NOMO-1 treated with DMSO at 0.1 percent for 48 hours (cell line): Measurements from ENCODE around the gene LSMEM2.
A peak's percentile ranks its signal among the peaks of the same experiment; 100 is the strongest.
"Not testable (repeated sequence)": the region's sequence is repeated elsewhere in the genome, so short reads cannot be mapped to it uniquely, and the experiment has no call there.

Experiments used
- DNase-seq: peaks from one replicate; lab custom pipeline; 2025; ENCODE audit not compliant: unreplicated experiment; lab: John Stamatoyannopoulos, UW

Gene LSMEM2

DNA sequence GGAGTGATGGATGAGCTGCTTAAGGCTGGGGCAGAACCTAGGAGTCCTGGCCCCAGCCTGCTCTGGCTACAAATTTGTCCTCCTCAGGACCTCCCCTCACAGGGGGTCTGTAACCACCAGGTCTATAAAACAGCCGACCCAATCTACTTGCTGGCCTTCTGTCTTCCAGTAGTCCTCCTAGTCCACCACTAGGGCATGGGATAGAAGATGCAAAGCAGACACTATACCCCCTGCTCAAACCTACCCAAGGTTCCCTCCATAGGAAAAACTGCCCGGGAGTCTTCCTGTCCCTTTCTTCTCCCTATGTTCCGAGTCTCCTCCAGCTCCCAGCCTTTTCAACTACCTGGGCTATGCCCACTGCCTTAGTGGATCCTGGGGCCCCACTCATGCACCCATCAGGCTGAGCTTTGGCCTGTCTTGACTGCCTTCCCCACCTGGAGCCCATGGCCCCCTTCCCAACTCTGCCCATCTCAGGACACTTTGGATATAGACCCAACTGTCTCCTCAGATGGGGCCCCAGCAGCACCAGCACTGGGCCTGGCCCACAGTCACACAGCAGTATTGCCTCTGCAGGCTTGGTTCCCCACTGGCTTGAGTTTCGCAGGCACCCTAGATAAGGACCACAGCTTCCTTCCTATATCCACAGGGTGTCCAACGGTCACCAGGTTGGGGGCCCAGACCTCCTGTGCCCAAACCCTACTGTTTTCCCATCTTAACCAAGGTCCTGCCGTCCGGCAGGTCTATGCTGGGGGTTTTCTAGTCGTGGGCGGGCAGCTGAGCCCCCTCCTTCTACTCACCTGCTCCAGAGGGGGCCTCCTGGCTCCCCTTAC lies 19.2 kb downstream of the LSMEM2 start:
- DNase-seq, result peak; percentile 25

DNA sequence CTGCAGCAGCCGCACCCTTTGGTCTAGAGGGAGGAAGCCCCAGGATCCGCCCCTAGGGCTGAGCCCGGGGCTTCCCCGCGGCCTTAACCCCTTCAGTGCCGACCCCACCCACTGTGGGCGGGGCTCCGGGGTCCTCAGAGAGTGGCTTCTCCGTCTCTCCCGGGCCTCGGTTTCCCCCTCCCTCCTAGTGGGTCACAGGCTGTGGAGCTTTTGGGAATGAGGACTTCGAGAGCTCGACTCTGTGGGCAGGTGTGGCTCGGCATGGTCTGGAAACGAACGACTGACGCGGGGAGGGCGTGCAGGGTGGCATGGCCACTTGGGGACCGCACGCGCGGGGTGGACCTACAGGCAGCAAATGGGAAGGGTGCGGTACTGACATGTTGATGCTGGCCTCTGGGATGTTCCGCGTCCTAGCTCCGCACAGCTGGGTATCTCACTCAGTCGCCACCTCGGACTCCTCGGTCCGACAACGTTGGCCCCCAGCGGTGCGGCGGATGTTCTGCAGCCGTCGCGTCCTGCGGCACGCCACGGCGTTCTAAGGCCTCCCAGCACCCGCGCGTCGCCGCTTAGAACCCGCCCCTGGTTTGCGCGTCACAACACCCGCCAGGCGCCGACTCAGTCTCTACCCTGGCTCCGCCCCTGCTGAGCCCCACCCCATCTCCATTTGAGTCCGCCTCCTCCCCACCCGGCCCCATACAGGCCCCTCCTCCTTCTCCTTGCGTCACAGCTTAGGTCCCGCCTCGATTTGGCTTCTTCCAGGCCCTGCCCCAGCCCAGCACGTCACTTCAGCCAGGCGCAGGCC lies 20.1 kb downstream of the LSMEM2 start, which contains the start of the genes HYAL3 and NAA80:
Gene HYAL3, minus strand, starts transcription at position 570 of the 802 bp plus-strand sequence. CDS start 3,803 bp downstream, outside the sequence.
Gene NAA80, minus strand, starts transcription at position 570 of the 802 bp plus-strand sequence. CDS start 1,942 bp downstream, outside the sequence.
- DNase-seq, result peak; percentile 99

DNA sequence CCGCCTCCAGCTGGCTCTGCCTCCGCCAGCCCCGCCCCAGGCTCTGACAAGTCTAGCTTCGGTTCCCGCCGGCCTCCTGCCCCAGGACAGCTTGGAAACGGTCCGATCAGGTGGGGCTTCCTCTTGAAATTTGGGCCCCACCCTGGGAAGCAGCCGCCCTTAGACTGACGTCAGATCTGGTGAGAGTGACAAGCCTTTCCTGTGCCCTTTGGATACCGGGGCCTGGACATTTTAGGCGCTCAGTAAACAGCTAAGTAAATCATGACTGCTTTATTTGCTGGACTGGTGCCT lies 20.7 kb downstream of the LSMEM2 start:
- no peak for DNase-seq

DNA sequence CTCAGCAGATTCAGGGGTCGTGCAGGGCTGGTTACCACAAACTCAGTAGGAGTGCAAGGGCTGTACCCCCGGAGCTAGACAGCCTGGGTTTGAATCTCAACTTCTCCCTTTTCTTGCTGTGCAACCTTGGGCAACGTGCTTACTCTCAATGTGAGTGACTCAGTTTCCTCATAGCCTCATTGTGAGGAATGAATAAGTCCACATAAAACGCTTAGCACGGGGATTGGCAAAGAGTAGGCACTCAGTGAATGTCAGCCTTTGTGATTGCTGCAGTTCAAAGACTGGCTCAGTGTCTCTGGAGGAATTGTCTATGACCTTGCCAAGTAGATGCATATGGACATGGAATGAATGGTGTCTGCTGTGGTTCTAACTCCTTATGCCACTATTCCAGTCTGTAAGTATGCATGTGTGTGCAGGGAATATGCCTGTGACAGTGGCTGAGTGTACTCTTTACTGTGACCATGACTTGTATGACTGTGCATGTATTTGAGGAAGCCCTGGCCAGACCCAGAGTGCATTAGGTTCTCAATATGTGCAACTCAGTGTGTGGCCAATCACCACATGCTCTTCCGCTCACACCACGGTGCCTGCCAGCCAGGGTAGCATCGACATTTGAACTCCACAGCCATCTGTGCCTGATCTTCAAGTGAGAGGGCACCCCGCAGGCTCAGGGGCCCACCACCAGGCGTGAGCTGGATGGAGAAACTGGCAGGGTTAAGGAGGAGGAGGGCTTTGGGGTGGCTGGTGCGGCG lies 21.2 kb downstream of the LSMEM2 start:
- DNase-seq, result peak; percentile 92

DNA sequence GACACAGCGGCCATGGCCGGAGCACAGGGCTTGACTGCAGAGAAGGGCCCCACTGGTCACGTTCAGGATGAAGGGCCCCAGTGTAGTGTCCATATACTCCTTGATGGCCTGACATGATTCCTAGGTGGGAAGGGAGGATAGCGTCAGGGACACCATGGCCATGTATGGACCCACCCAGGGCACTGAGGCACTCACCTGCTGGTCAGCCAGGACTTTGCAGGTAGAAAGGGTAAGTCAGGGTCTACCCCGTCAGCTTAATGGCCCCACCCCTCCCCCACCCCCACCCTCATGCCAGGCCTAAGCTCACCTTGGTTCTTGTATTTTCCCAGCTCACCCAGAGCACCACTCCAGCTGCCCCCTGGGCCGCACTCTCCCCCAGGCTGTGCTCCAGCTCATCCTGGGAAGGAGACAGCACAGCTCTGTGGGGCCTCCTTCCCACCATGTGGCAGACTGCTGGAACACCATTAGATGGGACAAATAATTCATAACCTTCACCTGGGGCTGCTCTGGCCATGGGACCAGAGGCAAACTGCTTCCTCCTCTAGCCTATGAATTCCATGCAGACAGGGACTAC lies 21.9 kb downstream of the LSMEM2 start:
- no peak for DNase-seq

DNA sequence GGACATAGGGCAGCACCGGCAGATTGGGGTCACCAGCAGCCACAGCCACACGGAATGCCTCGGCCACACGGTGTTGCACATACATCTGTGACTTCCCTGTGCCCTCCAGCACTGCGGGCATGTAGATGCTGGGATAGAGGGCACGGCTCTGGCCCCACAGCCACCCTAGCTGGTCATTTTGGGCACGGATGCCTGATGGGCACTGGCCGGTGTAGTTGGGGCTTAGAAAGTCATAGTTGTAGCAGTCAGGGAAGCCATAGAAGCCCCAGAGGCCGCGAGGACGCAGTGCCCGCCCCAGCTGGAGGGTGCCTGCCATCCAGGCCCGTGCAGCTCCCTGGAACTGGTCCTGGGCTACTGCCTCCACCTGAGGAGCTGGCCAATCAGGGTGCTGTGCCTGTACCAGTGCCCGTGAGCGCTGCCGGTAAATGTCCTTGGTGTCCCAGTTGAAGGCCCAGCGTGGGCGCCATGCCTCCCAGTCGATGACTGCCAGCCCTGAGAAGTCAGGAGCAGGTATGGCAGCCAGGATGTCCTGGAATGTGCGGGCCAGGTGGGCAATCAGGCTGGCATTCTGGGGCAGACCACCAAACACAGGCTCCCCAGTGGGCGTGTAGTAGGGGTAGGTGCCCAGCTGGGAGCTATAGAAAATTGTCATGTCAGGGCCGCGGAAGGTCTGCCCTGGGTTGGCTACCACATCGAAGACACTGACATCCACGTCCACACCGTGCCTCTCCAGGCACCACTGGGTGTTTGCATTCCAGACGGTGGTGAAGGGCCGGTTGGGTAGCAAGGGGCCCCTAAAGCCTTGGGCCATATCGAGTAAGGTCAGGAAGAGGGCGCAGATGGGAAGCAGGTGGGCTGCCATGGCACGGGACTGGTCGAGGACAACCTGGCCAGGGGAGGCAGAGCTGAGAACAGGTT lies 23.5 kb downstream of the LSMEM2 start:
- DNase-seq, result no peak

GRCh38 chr3:50303013-50303815 lies 24.3 kb downstream of the LSMEM2 start, which contains the start of gene HYAL1:
Gene HYAL1, minus strand, starts transcription at chr3:50303574. Its CDS starts 618 bp downstream, at chr3:50302956.
- DNase-seq, result no peak

GRCh38 chr3:50304601-50305000 lies 25.7 kb downstream of the LSMEM2 start:
- DNase-seq, result no peak

- not testable (repeated sequence) for DNase-seq
Measured at GRCh38 chr3:50312041-50312440, 33.2 kb downstream of the LSMEM2 start.

DNA sequence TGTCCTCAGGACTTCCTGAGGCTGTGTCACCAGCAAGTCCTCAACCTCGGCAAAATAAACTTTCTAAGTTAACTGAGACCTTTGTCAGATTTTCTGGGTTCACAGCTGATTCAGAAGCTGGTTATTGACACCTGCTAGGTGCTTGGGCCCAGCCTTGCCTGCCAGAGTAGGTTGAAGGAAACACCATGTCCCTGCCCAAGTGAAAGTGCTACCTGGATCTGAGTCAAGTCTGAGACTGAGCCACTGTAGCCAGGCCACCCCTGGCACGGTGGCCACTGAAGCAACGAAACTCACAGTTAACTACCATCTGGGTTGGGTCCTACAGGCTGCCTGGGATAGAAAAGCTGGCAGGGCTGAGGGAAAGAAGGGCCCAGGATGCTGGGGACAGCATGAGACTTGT lies 35.5 kb downstream of the LSMEM2 start:
- no peak for DNase-seq

DNA sequence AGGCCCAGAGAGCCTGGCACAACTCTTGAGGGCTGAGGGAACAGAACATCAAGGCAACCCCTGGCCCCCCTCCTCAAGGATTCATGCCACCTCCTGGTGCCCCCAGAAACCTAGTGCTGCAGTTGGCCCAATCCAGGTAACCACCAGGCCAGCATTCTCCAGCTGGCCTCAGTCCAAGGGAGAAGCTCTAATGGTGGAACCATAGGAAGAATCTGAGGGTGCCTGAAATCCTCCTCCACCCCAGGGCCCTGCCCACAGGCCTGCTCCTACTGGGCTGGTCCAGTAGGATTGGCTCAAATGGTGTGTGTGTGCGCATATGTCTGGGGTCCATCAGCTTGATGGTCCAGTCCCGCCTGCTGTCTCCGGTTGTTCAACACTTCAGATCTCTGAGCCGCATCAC lies 35.9 kb downstream of the LSMEM2 start:
- no peak for DNase-seq

DNA sequence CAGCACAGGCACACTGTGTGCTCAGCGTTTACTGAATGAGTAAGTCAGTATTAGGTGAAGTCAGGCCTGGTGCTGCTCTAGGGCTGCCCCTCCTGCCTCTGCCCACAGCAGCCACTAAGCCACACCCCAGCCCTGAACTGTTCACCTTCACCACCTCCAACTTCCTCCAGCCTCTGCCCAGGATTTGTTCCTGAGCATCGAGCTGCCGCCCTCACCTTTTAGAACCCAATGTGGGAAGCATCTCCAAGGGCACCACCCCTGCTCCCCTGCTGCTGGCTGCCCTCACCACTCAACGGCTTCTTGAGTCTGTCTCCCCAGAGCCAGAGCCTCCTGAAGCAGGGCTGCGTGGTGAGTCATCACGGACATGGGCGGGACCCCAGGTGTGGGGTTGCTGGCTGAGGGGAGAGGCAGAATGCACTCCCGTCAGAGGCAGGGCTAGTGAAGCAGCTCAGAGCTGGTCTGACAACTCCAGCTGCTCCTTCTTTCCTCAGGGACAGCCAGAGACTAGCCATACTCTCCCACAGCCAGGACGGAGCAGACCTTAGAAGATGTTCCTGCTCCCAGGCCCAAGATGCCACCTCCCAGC lies 37.9 kb downstream of the LSMEM2 start:
- no peak for DNase-seq

GRCh38 chr3:50317300-50317699 lies 38.4 kb downstream of the LSMEM2 start:
- DNase-seq, result no peak

GRCh38 chr3:50318163-50318562 lies 39.3 kb downstream of the LSMEM2 start:
- DNase-seq, result no peak

DNA sequence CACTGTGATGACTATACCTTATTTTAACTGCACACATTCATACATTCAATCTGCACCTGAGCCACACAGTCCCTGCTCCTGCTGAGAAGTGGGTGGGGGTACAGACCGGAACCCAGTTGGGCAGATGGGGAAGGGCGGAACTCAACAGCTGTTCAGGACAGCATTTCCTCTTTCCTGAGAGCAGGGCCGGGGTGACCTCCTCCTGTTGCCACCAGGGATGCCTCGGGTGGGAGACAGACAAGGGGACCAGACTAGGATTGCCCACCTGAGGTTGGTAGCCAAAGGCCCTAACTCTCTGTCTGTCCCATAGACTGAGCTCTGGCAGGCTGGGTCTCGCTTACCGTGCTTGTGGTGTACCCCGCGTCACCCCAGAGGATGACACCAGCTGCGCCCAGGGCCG lies 39.7 kb downstream of the LSMEM2 start:
- DNase-seq, result no peak

DNA sequence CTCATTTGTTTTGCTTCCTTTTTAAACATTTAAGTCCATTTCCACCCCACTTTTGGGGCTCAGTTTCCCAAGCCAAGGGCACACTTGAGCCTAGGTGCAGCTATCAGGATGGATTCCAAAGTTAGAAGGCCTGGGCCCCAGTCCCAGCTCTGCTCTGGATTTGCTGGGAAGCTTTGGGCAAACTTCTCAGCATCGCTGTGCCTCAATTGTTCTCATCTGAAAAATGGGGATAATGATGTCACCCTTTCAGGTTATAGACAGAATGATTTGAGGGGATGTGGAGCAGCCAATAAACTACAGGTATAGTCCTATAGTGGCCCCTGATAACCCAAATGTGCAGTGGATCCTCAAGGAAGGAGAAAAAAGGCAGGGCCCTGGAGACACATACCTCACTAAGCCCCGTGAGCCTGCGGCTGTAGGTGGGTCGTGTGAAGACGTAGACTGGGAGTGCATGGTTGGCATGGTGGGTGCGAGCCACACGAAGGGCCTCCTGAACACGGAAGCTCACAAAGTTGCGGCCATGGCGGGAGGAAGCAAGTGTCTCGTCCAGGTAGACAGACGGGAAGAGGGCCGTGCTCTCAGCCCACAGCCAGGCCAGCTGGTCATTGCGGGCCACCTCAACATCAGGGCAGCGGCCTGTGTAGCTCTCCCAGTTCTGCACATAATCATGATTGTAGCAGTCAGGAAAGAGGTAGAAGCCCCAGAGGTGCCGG lies 40.5 kb downstream of the LSMEM2 start:
- no peak for DNase-seq

DNA sequence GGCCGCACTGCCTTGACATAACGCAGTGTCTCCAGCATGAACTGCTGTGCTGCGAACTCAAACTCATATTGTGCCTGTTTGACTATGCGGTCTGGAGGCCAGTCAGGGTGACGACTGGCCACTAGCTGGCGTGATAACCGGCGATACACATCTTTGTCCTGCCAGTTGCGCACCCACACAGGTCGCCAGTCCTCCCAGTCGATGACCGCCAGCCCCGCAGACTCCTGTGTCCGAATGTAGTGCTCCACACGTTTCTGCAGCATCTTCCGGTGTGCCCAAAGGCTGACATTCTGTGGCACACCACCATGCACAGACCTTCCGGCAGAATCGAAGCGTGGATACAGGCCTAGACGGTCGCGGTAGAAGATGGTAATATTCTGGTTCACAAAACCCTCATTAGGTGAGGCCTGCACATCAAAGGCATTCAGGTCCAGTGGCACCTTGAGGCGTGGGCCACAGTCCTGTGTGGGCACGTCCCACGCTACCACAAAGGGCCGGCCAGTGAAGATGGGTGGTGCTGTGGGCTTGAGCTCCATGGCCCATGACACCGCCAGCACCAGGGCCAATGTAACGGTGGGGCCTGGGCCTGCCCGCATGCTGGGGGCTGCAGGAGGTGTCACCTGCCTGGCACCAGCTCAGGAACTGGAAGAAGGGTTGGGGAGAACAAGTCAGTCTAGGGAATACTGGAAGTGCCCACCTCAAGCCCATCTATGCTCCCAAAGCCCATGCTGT lies 41.2 kb downstream of the LSMEM2 start:
- no peak for DNase-seq
